GM21529 (cell line): Measurements from ENCODE around the gene IRX5.

Experiments used
- ATAC-seq: cut with Tn5 transposase; IDR thresholded peaks from one replicate; pipeline ENCODE4 v1.9.1; 2021; ENCODE audit not compliant: unreplicated experiment

IRX5 gene

DNA sequence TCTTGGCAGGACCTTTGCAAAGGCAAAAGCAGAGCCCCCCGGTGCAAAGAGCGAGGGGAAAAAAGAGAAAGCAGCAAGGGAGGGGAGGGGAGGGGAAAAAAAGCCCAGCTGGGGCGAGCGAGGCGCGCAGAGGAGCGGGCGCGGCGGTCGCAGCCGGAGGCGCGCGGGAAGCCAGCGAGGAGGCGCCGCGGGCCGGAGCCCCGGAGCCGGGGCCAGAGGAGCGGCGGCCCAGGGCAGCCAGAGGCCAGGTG, 129 bp downstream of the IRX5 start:
- ATAC-seq = no peak

DNA sequence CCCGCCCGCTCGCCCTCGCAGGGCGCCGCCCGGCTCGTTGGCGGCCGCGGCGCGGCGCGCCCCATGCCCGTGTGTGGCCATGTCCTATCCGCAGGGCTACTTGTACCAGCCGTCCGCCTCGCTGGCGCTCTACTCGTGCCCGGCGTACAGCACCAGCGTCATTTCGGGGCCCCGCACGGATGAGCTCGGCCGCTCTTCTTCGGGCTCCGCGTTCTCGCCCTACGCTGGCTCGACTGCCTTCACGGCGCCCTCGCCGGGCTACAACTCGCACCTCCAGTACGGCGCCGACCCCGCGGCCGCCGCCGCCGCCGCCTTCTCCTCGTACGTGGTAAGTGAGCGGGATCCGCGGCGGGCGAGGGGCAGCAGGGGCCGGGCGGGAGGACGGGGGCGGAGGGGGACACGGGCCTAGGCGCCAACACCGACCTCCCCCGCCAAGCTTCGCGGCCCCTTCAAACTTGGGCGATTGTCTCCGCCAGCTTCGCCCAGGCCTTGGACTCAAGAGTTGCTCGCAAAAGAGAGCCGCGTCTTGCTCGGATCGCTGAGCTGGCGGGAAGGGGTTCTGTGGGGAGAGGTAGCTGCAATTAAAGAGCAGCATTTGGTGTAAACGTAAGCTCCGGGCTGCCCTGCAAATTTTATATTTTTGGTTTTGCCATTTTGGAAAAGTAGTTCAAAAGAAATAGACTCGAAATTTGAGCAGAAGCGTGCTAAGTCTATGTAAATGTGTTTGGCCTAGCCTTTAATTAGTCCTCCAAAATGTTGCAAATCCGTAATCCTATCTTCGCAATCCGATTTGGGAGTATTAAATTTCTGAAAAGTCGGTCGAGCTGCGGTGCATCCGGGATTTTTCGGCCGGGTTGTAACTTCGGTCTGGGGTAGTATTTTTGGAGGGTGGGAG, 702 bp downstream of the IRX5 start:
- no peak for ATAC-seq

GRCh38 chr16:54932021-54932660, 1.5 kb downstream of the IRX5 start:
- ATAC-seq = no peak

GRCh38 chr16:54932737-54933254, 2.1 kb downstream of the IRX5 start:
- ATAC-seq = no peak

- no peak for ATAC-seq
Observed at GRCh38 chr16:54933281-54934011, 2.8 kb downstream of the IRX5 start.

GRCh38 chr16:54934481-54935265, 4.0 kb downstream of the IRX5 start:
- no peak for ATAC-seq

DNA sequence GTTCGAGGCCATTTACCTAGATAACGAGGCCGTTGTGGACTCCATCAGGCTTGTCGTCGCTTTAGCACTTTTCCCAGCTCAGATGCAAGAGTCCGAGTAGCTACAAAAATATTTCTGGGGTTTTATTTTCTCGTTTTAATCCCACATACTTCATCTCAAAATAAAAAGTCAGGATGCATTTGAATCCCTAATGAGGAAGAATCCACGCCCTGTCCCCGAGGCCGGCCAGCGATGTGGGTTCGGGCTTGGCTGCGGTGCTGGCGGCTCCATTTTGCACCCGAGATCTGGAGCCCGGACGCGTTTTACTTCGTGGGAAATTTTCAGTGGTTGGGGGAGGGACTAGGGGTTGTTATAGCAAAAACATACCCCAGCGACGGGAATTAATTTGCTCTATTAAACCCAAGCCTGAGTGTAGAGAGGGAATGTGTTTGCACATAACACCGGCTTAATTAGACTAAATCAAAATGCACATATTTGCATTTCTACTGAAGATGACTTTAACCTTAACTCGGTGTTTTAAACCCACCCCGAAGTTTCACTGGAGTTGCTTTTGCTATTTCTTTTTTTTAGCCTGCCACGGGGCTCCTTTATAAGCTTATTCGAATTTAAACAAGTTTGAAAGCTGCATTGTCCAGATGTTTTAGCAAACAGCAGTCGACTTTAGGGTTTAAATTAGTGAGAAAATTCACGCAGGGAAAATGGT, 4.8 kb downstream of the IRX5 start:
- ATAC-seq = no peak

DNA sequence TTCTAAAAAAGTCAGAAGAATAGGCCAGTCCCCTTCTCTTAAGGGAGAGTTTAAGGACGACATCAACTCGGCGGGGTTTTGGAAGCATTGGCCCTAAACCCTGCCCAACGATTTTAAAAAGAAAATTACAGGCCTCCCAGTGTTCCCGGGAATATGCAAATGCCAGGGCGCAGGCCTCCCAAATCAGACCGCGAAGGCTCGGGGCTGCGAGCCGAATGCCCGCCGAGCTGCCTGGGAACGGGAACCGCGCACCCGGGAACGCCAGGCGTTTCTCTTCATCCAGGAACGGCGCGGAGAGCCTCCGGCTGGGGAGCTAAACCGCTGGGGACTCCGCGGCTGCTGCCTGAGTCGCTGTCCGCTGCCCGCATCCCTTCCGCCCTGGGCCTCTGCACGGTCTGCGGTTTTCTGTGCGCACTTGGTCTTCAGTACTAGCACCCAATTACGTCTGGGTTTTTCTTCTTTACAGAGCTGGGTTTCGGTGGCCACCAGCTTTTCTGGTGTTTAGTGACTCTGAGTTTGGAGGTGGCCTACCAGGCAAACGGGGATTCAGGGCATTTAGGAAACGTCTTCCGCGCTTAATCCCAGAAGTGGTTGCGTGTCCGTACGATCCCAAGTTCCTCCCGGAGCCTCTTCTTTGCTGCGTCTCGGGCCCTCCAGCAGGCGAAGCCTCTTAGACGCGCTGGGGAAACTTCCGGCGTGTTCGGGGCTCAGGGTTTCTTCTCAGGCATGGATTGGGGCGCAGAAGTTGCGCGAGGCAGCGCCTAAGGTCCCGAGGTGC, 5.7 kb downstream of the IRX5 start:
- ATAC-seq = no peak

- no peak for ATAC-seq
Observed at GRCh38 chr16:54936979-54937670, 6.5 kb downstream of the IRX5 start.

GRCh38 chr16:54937671-54938211, 7.1 kb downstream of the IRX5 start:
- ATAC-seq = no peak

GRCh38 chr16:54938212-54939028, 7.8 kb downstream of the IRX5 start:
- no peak for ATAC-seq

- ATAC-seq = no peak
Observed at GRCh38 chr16:54939029-54939346, 8.3 kb downstream of the IRX5 start.

- ATAC-seq = no peak
Observed at GRCh38 chr16:54939510-54940278, 9.0 kb downstream of the IRX5 start.

DNA sequence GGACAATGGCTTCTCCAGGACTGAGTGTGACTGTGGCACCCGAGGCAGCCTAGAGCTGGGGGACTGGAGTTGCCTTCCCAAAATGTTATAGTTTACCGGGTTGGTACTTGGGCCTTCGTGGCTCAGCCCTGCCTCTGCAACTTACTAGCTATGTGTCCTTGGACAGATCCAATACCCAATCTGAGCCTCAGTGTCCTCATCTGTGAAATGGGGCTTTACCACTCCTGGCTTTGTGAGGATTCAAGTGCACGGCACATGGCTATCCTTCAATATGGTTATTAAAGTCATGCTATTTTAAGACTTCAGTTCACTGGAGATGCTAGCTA, 9.6 kb downstream of the IRX5 start:
- ATAC-seq = no peak

DNA sequence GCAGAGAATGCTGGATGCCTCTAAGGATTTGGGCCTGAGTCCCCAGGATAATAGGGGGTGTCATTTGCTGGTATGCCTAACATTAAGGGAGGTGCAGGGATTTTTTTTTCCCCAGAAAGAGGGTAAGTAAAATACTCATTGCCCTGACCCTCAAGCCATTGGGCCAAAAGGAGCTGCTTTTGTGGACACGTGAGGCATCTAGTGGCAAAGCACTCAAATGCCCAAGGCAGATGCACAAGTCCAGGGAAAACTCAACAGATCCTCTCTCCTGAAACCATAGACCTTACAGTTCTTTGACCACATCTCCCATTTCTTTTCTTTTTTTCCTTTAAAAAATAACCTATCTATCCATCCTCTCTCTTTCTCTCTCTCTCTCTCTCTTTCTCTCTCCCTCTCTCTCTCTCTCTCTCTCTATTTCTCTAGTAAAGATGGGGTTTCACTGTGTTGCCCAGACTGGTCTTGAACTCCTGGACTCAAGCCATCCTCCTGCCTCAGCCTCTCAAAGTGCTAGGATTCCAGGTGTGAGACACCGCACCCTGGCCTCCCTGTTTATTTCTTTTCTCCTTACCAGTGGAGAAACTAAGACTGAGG, 11.8 kb downstream of the IRX5 start:
- ATAC-seq = no peak

GRCh38 chr16:54944002-54944401, 13.3 kb downstream of the IRX5 start:
- ATAC-seq = no peak

DNA sequence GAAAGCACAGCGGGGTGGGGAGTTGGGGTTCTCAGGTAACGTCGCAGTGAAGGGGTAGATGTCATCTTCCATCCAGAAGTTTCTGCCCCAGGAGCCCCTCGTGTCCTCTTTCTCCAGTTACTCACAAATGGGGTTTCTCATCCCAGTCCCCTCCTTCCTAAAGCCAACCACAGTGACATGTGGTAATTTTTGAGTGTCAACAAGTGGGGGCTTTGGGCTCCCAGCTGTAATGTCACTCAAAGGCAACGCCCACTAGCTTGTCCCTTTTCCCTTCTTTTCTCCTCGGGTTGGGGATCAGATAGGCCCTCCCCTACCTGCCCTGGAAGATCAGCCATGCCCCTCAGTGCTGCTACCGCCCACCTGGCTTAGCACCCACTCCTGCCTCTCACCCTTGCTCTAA, 14.4 kb downstream of the IRX5 start:
- ATAC-seq = no peak
